Mucosa of rectum (tissue), 2 donors: ENCODE measurements around the gene DHH.
"Not testable (repeated sequence)": the region's sequence is repeated elsewhere in the genome, so short reads cannot be mapped to it uniquely, and the experiment has no call there.

ENCODE experiments used
- H3K27ac ChIP-seq, 2 donors: one replicate each; pipeline ENCODE4 v1.7.0; 2013; ENCODE audit warnings: inconsistent platforms in 2 of 2, low read depth in 2 of 2, low read length in 2 of 2
- H3K27me3 ChIP-seq, 2 donors: one replicate each; pipeline ENCODE4 v1.7.0; 2013; ENCODE audit warnings: low read length in 2 of 2; ENCODE audit not compliant: control insufficient read depth in 2 of 2, insufficient read depth in 2 of 2
- H3K36me3 ChIP-seq, 2 donors: one replicate each; pipeline ENCODE4 v1.7.0; 2013; ENCODE audit warnings: low read length in 2 of 2; ENCODE audit not compliant: control insufficient read depth in 2 of 2, insufficient read depth in 2 of 2
- H3K4me1 ChIP-seq, 2 donors: one replicate each; pipeline ENCODE4 v1.7.0; 2013; ENCODE audit warnings: low read length in 2 of 2, mild to moderate bottlenecking in 1 of 2; ENCODE audit not compliant: control insufficient read depth in 2 of 2, insufficient read depth in 2 of 2
- H3K4me3 ChIP-seq, 2 donors: one replicate each; pipeline ENCODE4 v1.7.0; 2013; ENCODE audit warnings: low read length in 2 of 2
- H3K9ac ChIP-seq, 2 donors: one replicate each; pipeline ENCODE4 v1.7.0; 2013; ENCODE audit warnings: low read length in 2 of 2, low read depth in 1 of 2, mild to moderate bottlenecking in 1 of 2
- H3K9me3 ChIP-seq, 2 donors: one replicate each; pipeline ENCODE4 v1.7.0; 2013; ENCODE audit warnings: low read length in 2 of 2; ENCODE audit not compliant: control insufficient read depth in 2 of 2
- donor health status: healthy.
- donor health status: Normal muscosa, but diverticular disease.

The DHH gene

GRCh38 chr12:49130151-49131050 is 35.8 kb upstream of the DHH start:
- peak overlapping the region; percentile 94 to 96 for H3K4me3 ChIP-seq
- no peaks in the 10 kb centered on the region for H3K27me3 ChIP-seq
- no peaks in the 10 kb centered on the region for H3K9me3 ChIP-seq
- H3K4me1 ChIP-seq = peaks cover 20 to 21% of the 10 kb centered on the region in 2 donors
- H3K36me3 ChIP-seq = peaks cover 19 to 25% of the 10 kb centered on the region in 2 donors
- H3K9ac ChIP-seq = peak overlapping the region; percentile 95 to 96
- H3K27ac ChIP-seq = peak overlapping the region; percentile 98 to 100

DNA sequence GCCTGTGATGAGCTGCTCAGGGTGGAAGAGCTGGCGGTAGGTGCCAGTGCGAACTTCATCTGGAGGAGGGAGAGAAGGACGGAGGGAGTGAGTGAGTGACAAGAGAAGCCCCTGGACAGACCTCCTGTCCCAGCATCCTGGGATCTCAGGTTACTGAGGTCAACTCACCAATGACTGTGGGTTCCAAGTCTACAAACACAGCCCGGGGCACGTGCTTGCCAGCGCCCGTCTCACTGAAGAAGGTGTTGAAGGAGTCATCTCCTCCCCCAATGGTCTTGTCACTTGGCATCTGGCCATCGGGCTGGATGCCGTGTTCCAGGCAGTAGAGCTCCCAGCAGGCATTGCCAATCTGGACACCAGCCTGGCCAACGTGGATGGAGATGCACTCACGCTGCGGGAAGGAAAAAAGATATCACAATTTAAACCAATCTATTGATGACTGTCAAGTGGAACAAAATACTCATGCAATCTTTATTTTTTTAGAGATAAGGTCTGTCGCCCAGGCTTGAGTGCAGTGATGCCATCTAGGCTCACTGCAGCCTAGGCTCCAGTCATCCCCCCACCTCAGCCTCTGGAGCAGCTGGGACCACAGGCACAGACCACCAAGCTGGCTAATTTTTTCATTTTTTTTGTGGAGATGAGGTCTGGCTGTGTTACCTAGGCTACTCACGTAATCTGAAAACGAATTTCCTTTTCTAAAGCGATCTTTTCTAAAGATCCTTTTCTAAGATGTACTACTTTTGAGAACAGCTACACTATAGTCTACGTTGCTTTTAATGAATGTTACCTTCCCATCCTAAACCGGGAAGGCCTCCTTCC is 34.9 kb upstream of the DHH start:
- Histone ChIP-seq H3K27me3 (no peaks in the 10 kb centered on the region), H3K27ac (peak overlapping the region; percentile 98 to 100), H3K9ac (peak overlapping the region; percentile 95 to 96), H3K9me3 (no peaks in the 10 kb centered on the region), H3K36me3 (peaks cover 19 to 25% of the 10 kb centered on the region in 2 donors), H3K4me3 (peak overlapping the region; percentile 94 to 96), H3K4me1 (peaks cover 20 to 21% of the 10 kb centered on the region in 2 donors)

- H3K27ac ChIP-seq, H3K9me3 ChIP-seq, H3K4me3 ChIP-seq, H3K27me3 ChIP-seq, H3K9ac ChIP-seq: not testable (repeated sequence)
- Histone ChIP-seq H3K4me1 (peaks cover 20 to 21% of the 10 kb centered on the region in 2 donors), H3K36me3 (peaks cover 19 to 25% of the 10 kb centered on the region in 2 donors)
These were observed 33.4 kb upstream of the DHH start for GRCh38 chr12:49127971-49128370.

DNA sequence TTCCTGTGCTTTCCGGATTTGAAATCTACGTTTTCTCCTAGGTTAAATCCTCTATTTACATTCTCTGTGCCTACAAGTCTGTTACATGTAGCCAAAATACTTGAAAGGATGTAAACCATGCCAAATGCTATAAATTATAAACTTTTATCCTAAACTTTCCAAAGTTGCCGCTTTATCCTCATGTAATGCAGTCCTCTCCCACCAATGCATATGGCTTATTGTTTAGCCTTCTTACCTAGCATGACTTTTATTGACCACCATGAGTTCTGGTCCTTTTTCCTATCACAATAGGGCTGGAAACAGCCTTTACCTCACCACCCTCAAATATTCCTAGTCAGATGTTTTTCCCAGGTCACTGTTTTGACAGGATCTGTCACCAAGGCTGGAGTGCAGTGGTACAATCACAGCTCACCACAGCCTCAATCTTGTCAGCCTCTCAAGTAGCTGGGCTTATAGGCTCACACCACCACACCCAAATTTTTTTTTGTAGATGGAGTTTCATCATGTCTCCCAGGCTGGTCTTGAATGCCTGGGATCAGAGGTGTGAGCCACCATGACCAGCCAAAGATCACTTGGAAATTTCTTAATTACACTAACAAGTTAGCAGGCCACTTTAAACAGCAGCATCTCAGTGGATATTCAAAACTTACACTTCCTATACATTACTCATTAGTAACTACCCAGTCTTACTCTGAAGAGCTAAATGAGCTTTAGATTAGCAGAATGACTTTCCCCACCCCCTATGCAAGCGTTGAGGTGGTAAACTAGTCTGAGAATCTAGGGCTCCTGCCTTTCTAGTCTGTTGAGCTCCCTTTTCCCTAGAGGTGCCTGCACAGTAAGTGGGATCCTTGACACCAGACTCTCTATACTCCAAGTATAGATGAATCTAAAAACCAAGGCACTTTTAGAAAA is 32.5 kb upstream of the DHH start:
- Histone ChIP-seq H3K4me1 (peaks cover 16 to 17% of the 10 kb centered on the region in 2 donors), H3K4me3 (no peak overlapping the region), H3K27me3 (no peaks in the 10 kb centered on the region), H3K36me3 (peaks cover 19 to 25% of the 10 kb centered on the region in 2 donors), H3K9me3 (no peaks in the 10 kb centered on the region), H3K27ac (no peak overlapping the region), H3K9ac (no peak overlapping the region)

- Histone ChIP-seq H3K27ac (no peak overlapping the region), H3K36me3 (no peaks in the 10 kb centered on the region), H3K9ac (no peak overlapping the region), H3K4me3 (no peak overlapping the region), H3K4me1 (no peaks in the 10 kb centered on the region), H3K27me3 (no peaks in the 10 kb centered on the region), H3K9me3 (no peaks in the 10 kb centered on the region)
These were observed 26.6 kb upstream of the DHH start for GRCh38 chr12:49121047-49121696.

GRCh38 chr12:49111206-49111605 is 16.6 kb upstream of the DHH start:
- no peaks in the 10 kb centered on the region for H3K27me3 ChIP-seq
- H3K9me3 ChIP-seq = no peaks in the 10 kb centered on the region
- peak overlapping the region; percentile 95 to 99 for H3K9ac ChIP-seq
- H3K36me3 ChIP-seq = peaks cover 0 to 7% of the 10 kb centered on the region in 2 donors
- H3K27ac ChIP-seq = peak overlapping the region; percentile 97 to 98
- H3K4me1 ChIP-seq = peaks cover 15 to 18% of the 10 kb centered on the region in 2 donors
- H3K4me3 ChIP-seq = peak overlapping the region; percentile 90 to 97

DNA sequence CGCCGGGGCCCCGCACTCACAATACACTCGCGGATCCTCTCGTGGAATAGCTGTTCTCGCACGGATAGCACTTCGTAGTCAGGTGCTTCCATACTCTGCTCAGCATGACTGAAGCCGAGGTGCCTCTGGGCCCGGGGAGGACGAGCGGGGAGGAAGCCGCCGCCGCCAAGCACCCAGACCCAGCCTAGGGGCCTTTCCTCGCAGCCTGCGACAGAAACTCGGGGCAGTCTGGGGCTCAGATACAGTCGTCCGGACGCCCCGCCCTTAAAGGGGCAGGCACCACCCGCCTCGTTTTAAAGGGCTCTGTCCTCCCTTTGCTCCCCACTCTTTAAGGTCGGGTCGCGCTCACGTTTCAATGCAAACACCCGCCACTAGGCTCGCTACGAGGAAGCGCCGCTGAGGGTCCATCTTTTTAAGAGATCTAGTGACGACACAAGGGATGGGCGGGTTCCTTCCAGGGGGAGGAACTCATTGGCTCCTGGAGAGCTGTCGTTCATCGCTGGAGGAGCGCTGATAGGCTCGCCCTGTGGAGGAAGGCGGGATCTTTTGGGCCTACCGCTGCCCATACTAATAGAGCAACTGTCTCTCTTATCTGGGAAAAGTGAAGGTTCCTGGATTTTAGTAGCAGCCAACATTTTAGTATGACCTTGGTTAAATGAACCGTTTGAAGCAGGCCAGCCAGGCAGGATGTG is 16.0 kb upstream of the DHH start, which contains the start of gene LMBR1L:
TSS of gene LMBR1L (minus strand) at position 384 of the 692 bp plus-strand sequence. CDS start at position 92, 292 bp downstream.
- Histone ChIP-seq H3K4me3 (peak within 1 kb of the TSS; percentile 90 to 97), H3K9ac (peak within 1 kb of the TSS; percentile 95 to 99), H3K36me3 (peaks cover 6 to 11% of the 10 kb centered on the region in 2 donors), H3K27ac (peak within 1 kb of the TSS; percentile 97 to 98), H3K27me3 (no peaks in the 10 kb centered on the region), H3K4me1 (peaks cover 15 to 18% of the 10 kb centered on the region in 2 donors), H3K9me3 (no peaks in the 10 kb centered on the region)

DNA sequence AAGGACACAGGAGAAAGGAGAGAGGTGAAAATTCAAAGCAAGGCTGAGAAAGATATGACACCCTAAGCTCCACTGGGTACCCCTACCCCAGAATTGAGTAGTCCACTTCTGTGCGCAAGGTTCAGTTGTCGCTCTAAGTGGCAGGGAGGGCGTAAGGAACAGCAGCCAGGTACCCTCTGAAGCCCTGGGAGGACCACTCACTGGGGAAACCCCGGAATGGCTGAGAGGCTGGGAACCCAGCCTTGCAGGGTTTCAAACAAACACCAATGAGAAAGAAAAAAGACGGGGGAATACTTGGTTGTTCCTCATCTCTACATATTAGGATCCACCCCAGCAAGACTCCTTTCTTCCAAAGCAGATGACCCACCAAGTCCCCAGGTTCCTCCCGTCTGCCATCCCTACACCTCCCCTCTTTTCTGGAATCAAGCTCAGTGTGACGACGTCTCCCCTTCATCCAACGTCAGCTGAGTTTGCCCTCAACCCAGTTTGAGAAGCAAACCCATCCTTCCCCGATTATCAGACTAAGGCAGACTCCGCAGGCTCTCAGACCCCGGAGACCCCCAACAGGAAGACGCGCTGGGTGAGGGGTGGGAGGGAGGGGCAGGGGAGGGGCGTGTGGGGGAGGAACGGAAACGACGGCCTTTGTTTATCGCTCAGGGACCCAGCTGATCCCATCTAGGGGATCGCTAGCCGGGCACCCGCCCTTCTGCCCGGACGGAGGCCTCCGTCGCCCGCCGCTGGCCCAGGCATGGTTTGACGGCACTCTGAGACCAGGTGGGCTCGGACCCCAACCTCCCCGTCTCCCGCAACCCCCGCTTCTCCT is 15.3 kb upstream of the DHH start:
- no peaks in the 10 kb centered on the region for H3K27me3 ChIP-seq
- H3K4me1 ChIP-seq = peaks cover 15 to 18% of the 10 kb centered on the region in 2 donors
- peaks cover 12 to 14% of the 10 kb centered on the region in 2 donors for H3K36me3 ChIP-seq
- peak overlapping the region; percentile 90 to 97 for H3K4me3 ChIP-seq
- H3K27ac ChIP-seq = peak overlapping the region; percentile 97 to 98
- peak overlapping the region; percentile 95 to 99 for H3K9ac ChIP-seq
- no peaks in the 10 kb centered on the region for H3K9me3 ChIP-seq
